ENCODE results near the gene RAMP1.

DNA sequence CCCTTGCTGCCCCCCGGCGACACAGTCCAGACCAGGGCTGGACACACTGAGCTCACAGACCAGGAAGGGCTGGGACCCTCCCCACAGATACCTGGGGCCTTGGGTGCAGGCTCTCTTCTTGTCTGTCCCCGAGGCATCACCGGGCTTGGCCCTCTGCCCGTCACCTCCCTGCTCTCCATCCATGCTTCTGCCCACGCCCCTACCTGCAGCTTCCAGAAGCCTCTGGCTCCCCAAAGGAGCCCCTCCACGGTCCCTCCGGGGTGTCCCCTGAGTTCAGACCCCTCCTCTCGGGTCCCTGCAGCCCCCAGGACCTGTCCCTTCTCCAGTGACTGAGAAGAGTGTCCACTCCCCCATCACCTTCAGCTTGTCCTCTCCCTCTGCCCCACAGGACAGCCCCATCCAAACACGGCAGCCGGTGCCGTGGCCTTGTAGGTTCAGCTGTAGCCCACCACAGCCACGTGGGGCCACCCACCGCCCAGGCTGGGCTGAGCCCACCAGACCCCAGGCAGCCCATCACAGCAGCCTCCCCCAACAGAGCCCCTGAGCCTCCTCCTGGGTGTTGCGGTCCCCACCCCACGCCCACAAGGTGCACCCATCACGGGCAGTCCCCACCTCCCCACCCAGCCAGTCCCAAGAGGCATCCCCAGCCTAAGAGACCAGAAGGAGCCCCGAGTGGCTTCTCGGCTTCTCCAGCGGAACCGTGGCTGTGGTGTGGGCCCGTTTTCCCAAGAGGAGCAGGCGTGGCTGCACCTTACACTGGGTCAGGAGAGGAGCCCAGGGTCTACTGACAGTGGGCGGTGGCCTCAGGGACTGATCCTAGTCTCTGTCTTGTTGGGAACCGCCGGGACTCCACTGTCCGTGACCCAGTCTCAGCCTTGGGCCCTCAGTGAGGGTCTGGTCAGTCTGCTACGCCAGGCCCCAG is 53.1 kb downstream of the RAMP1 start:
- TF ChIP-seq, protein P1, sequence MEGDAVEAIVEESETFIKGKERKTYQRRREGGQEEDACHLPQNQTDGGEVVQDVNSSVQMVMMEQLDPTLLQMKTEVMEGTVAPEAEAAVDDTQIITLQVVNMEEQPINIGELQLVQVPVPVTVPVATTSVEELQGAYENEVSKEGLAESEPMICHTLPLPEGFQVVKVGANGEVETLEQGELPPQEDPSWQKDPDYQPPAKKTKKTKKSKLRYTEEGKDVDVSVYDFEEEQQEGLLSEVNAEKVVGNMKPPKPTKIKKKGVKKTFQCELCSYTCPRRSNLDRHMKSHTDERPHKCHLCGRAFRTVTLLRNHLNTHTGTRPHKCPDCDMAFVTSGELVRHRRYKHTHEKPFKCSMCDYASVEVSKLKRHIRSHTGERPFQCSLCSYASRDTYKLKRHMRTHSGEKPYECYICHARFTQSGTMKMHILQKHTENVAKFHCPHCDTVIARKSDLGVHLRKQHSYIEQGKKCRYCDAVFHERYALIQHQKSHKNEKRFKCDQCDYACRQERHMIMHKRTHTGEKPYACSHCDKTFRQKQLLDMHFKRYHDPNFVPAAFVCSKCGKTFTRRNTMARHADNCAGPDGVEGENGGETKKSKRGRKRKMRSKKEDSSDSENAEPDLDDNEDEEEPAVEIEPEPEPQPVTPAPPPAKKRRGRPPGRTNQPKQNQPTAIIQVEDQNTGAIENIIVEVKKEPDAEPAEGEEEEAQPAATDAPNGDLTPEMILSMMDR (IDR thresholded peaks at IDR 0.05), result no peak
- no peak for TF ChIP-seq POLR2A (IDR thresholded peaks at IDR 0.05)
